Fibroblast of gingiva (primary cell): Measurements from ENCODE around the gene AP2B1.
A peak's percentile ranks its signal among the peaks of the same experiment; 100 is the strongest.

ENCODE experiments used
- DNase-seq: peaks from one replicate; pipeline ENCODE4 v3.0.0-alpha.2; 2011; ENCODE audit warnings: low read depth

Gene AP2B1

GRCh38 chr17:35630530-35631148 is 43.5 kb downstream of the AP2B1 start:
- DNase-seq, result no peak

- DNase-seq, result no peak
Observed at GRCh38 chr17:35641032-35641431, 53.9 kb downstream of the AP2B1 start.

- peak; percentile 2 for DNase-seq
Observed at GRCh38 chr17:35645923-35646322, 58.8 kb downstream of the AP2B1 start.

GRCh38 chr17:35651467-35651866 is 64.3 kb downstream of the AP2B1 start:
- DNase-seq, result no peak

GRCh38 chr17:35653619-35654361 is 66.7 kb downstream of the AP2B1 start:
- no peak for DNase-seq

- no peak for DNase-seq
Observed at GRCh38 chr17:35655303-35655702, 68.2 kb downstream of the AP2B1 start.

- no peak for DNase-seq
Observed at GRCh38 chr17:35660902-35661301, 73.8 kb downstream of the AP2B1 start.

GRCh38 chr17:35664685-35665084 is 77.6 kb downstream of the AP2B1 start:
- no peak for DNase-seq

GRCh38 chr17:35665662-35666061 is 78.5 kb downstream of the AP2B1 start:
- no peak for DNase-seq

GRCh38 chr17:35666070-35666469 is 78.9 kb downstream of the AP2B1 start:
- peak; percentile 40 for DNase-seq

GRCh38 chr17:35666967-35667532 is 79.9 kb downstream of the AP2B1 start:
- DNase-seq, result no peak

- DNase-seq, result no peak
Observed at GRCh38 chr17:35668802-35669201, 81.7 kb downstream of the AP2B1 start.

- DNase-seq, result no peak
Observed at GRCh38 chr17:35674552-35674951, 87.4 kb downstream of the AP2B1 start.

GRCh38 chr17:35676441-35676840 is 89.3 kb downstream of the AP2B1 start:
- DNase-seq, result peak; percentile 2

GRCh38 chr17:35679007-35679682 is 92.0 kb downstream of the AP2B1 start:
- DNase-seq, result no peak

- DNase-seq, result no peak
Observed at GRCh38 chr17:35683591-35683990, 96.5 kb downstream of the AP2B1 start.

- peak; percentile 53 for DNase-seq
Observed at GRCh38 chr17:35684055-35684802, 97.1 kb downstream of the AP2B1 start.

- DNase-seq, result no peak
Observed at GRCh38 chr17:35692512-35693210, 105.5 kb downstream of the AP2B1 start.

GRCh38 chr17:35693662-35694061 is 106.5 kb downstream of the AP2B1 start:
- DNase-seq, result no peak

GRCh38 chr17:35694906-35695305 is 107.8 kb downstream of the AP2B1 start:
- no peak for DNase-seq

GRCh38 chr17:35695613-35696012 is 108.5 kb downstream of the AP2B1 start:
- no peak for DNase-seq

- no peak for DNase-seq
Observed at GRCh38 chr17:35698800-35699199, 111.7 kb downstream of the AP2B1 start.
